CD14-positive monocyte (primary cell): ENCODE data around the gene TSHZ3. TPM values are rescaled to one million over a fixed set of nuclear protein-coding genes. Genes with fewer than 3 reads are reported as not detected.
A peak's percentile ranks its signal among the peaks of the same experiment; 100 is the strongest.

ENCODE experiments used
- DNase-seq, 3 donors: peaks; one replicate each; pipeline ENCODE4 v3.0.0-alpha.2; 2011 to 2022
- H2AFZ ChIP-seq: 2 replicates; pipeline ENCODE4 v1.6.0; 2012; ENCODE audit warnings: mild to moderate bottlenecking, low read depth, low read length, inconsistent platforms; ENCODE audit not compliant: insufficient read depth, poor library complexity, severe bottlenecking
- H3K27ac ChIP-seq, 2 donors: 1 replicate in 1 of 2; 2 replicates in 1 of 2; pipeline ENCODE4 v1.5.1; 2012 to 2013; ENCODE audit warnings: low read length in 2 of 2, control low read depth in 1 of 2, inconsistent platforms in 1 of 2, low read depth in 1 of 2, mild to moderate bottlenecking in 1 of 2
- H3K27me3 ChIP-seq, 2 donors: one replicate each; pipeline versions ENCODE4 v1.6.0 to v1.6.1; 2011 to 2013; ENCODE audit warnings: low read length in 2 of 2; ENCODE audit not compliant: control insufficient read depth in 2 of 2, insufficient read depth in 2 of 2
- H3K36me3 ChIP-seq, 2 donors: replicated peaks in 1 of 2; 1 replicate in 1 of 2; 2 replicates in 1 of 2; pipeline versions ENCODE4 v1.5.1 to v1.6.1; 2012 to 2013; ENCODE audit warnings: low read length in 2 of 2, control low read depth in 1 of 2, inconsistent platforms in 1 of 2, mild to moderate bottlenecking in 1 of 2; ENCODE audit not compliant: insufficient read depth in 2 of 2, control insufficient read depth in 1 of 2
- H3K4me1 ChIP-seq, 2 donors: 1 replicate in 1 of 2; 2 replicates in 1 of 2; pipeline versions ENCODE4 v1.5.1 to v1.6.1; 2012 to 2013; ENCODE audit warnings: low read length in 2 of 2, control low read depth in 1 of 2, inconsistent platforms in 1 of 2, mild to moderate bottlenecking in 1 of 2, moderate library complexity in 1 of 2; ENCODE audit not compliant: insufficient read depth in 2 of 2, control insufficient read depth in 1 of 2
- H3K4me2 ChIP-seq: replicated peaks from 2 replicates; pipeline ENCODE3; 2012; ENCODE audit warnings: low read length, moderate library complexity, mild to moderate bottlenecking; ENCODE audit not compliant: poor library complexity, severe bottlenecking; ENCODE audit errors: extremely low read depth
- H3K4me3 ChIP-seq, 3 experiments: fragments of 200-600 bp in 1 of 3; sonication (generic) in 1 of 3; replicated peaks in 1 of 3; 1 replicate in 2 of 3; 2 replicates in 1 of 3; pipeline ENCODE4 v1.5.1; 2011 to 2013; ENCODE audit warnings: low read length in 3 of 3, mild to moderate bottlenecking in 3 of 3, control low read depth in 2 of 3, low read depth in 2 of 3, inconsistent platforms in 1 of 3, moderate library complexity in 1 of 3
- H3K79me2 ChIP-seq: 2 replicates; pipeline ENCODE4 v1.6.0; 2012; ENCODE audit warnings: mild to moderate bottlenecking, control low read depth, inconsistent platforms, low read length, moderate library complexity; ENCODE audit not compliant: insufficient read depth
- H3K9ac ChIP-seq: 2 replicates; pipeline ENCODE4 v1.6.0; 2017; ENCODE audit warnings: low read length, mild to moderate bottlenecking; ENCODE audit not compliant: insufficient read depth, poor library complexity, severe bottlenecking
- H3K9me3 ChIP-seq, 2 donors: replicated peaks in 1 of 2; 1 replicate in 1 of 2; 2 replicates in 1 of 2; pipeline versions ENCODE4 v1.5.1 to v1.6.1; 2012 to 2013; ENCODE audit warnings: low read length in 2 of 2, control low read depth in 1 of 2; ENCODE audit not compliant: control insufficient read depth in 1 of 2, insufficient read depth in 1 of 2
- H4K20me1 ChIP-seq: 2 replicates; pipeline ENCODE4 v1.6.0; 2012; ENCODE audit warnings: mild to moderate bottlenecking, low read length, control low read depth, moderate library complexity; ENCODE audit not compliant: insufficient read depth
- H3K27ac Mint-ChIP-seq, 7 donors: one replicate each; pipeline ENCODE4 v1.8.0; 2020; ENCODE audit warnings: mild to moderate bottlenecking in 7 of 7, mixed read lengths in 7 of 7, moderate library complexity in 6 of 7, inconsistent platforms in 2 of 7
- H3K27me3 Mint-ChIP-seq, 3 donors: one replicate each; pipeline ENCODE4 v1.8.0; 2021 to 2022; ENCODE audit warnings: low read depth in 3 of 3, mild to moderate bottlenecking in 3 of 3, mixed read lengths in 3 of 3, moderate library complexity in 3 of 3, inconsistent platforms in 1 of 3
- H3K36me3 Mint-ChIP-seq, 2 donors: one replicate each; pipeline ENCODE4 v1.8.0; 2020; ENCODE audit warnings: mixed read lengths in 2 of 2, inconsistent platforms in 1 of 2, mild to moderate bottlenecking in 1 of 2
- H3K4me1 Mint-ChIP-seq: one replicate; pipeline ENCODE4 v1.8.0; 2020; ENCODE audit warnings: mild to moderate bottlenecking, mixed read lengths
- H3K4me3 Mint-ChIP-seq, 2 donors: one replicate each; pipeline ENCODE4 v1.8.0; 2020; ENCODE audit warnings: mild to moderate bottlenecking in 2 of 2, mixed read lengths in 2 of 2, moderate library complexity in 1 of 2
- H3K9me3 Mint-ChIP-seq, 7 donors: one replicate each; pipeline ENCODE4 v1.8.0; 2020 to 2022; ENCODE audit warnings: mixed read lengths in 7 of 7, mild to moderate bottlenecking in 6 of 7, moderate library complexity in 6 of 7, inconsistent platforms in 2 of 7
- CTCF ChIP-seq: fragments of 200-600 bp; IDR thresholded peaks from one replicate; pipeline ENCODE4 v1.8.0; 2022; ENCODE audit warnings: antibody characterized with exemption, mild to moderate bottlenecking
- WGBS: methylation state at CpG from one replicate; pipeline ENCODE4 v1.1.5; 2013; ENCODE audit warnings: missing lambda C conversion rate; ENCODE audit not compliant: insufficient coverage; 5-methylcytosine and 5-hydroxymethylcytosine counted together
- intact Hi-C, 2 donors: fragments of 100-400 bp; cut with micrococcal nuclease; formaldehyde crosslinking; loops; one replicate each; pipeline versions ENCODE4 v1.15.0 to v1.15.1; 2023
- polyA minus RNA-seq: library from RNA; depleted of rRNA, polyadenylated mRNA; stranded (reverse); fragments of >200 nt; gene quantifications from 2 replicates; pipeline ENCODE4 v1.2.3, GENCODE V29; 2012
- polyA plus RNA-seq, 3 donors: library from polyadenylated mRNA; depleted of rRNA in 1 of 3; unstranded in 2 of 3; stranded (reverse) in 1 of 3; fragments of 300-500 nt in 2 of 3; fragments of >200 nt in 1 of 3; fragmentation: Illumina TruSeq in 2 of 3; gene quantifications; 1 replicate in 2 of 3; 2 replicates in 1 of 3; pipeline ENCODE4 v1.2.3, GENCODE V29; 2012 to 2021
- total RNA-seq, 12 experiments: library from RNA in 1 of 12; stranded (reverse) in 1 of 12; fragments of 120-200 nt in 1 of 12; gene quantifications; one replicate each; pipeline ENCODE4 v1.2.4 and lab custom pipeline; 2013 to 2026; ENCODE audit warnings: mixed read lengths in 6 of 12, inconsistent platforms in 1 of 12

Gene TSHZ3
- total RNA-seq (2013): 5.4 TPM
- polyA plus RNA-seq (1 to 10 TPM; 2.3 to 5.8 (median 3.3) TPM), polyA minus RNA-seq (7.2 and 10.8 TPM in 2 replicates), total RNA-seq (lab: John Stamatoyannopoulos, UW) (3.1 to 18.1 (median 11.7) reads per million in 11 experiments)

- Histone ChIP-seq H2AFZ (peak within 1 kb of the TSS; percentile 91), H4K20me1 (peaks cover 68% of the 10 kb centered on the region), H3K4me3 (peak within 1 kb of the TSS; percentile 66 to 94 (median 94)), H3K9ac (peak within 1 kb of the TSS; percentile 71), H3K27ac (peak within 1 kb of the TSS; percentile 34 to 57), H3K9me3 (peaks cover 2 to 23% of the 10 kb centered on the region in 2 donors), H3K79me2 (peaks cover 44% of the 10 kb centered on the region), H3K4me2 (peak within 1 kb of the TSS; percentile 98), H3K36me3 (peaks cover 0 to 19% of the 10 kb centered on the region in 2 donors), H3K27me3 (peaks cover 25 to 34% of the 10 kb centered on the region in 2 donors), H3K4me1 (peaks cover 39 to 45% of the 10 kb centered on the region in 2 donors)
- peaks cover 42% of the 10 kb centered on the region for H3K4me1 Mint-ChIP-seq
- intact Hi-C loops: no loop called here
- peaks cover 34 to 53% (median 40%) of the 10 kb centered on the region in 3 donors for H3K27me3 Mint-ChIP-seq
- H3K27ac Mint-ChIP-seq: peak within 1 kb of the TSS; percentile 30 to 85 (median 72)
- TF ChIP-seq CTCF: no peak
- H3K4me3 Mint-ChIP-seq: peak within 1 kb of the TSS; percentile 85 to 93
- H3K9me3 Mint-ChIP-seq: peaks cover 0 to 22% (median 11%) of the 10 kb centered on the region in 7 donors
- under 1% methylated on average over 54 of the region's 86 CpGs for WGBS
- peak; percentile 58 to 71 (median 58) for DNase-seq
- H3K36me3 Mint-ChIP-seq: peaks cover 34 to 39% of the 10 kb centered on the region in 2 donors
These were observed at the start of gene TSHZ3 for GRCh38 chr19:31349160-31349881. Gene TSHZ3, minus strand, starts transcription at chr19:31349436. Its CDS starts 217 bp downstream, at chr19:31349219.

GRCh38 chr19:31397308-31397707 is 48.1 kb upstream of the TSHZ3 start:
- Histone ChIP-seq H3K9ac (no peak overlapping the region), H2AFZ (no peak overlapping the region), H3K79me2 (no peaks in the 10 kb centered on the region), H3K27ac (no peak overlapping the region), H3K4me1 (no peaks in the 10 kb centered on the region), H3K36me3 (no peaks in the 10 kb centered on the region), H3K4me2 (no peak overlapping the region), H3K27me3 (no peaks in the 10 kb centered on the region), H3K9me3 (no peaks in the 10 kb centered on the region), H4K20me1 (no peaks in the 10 kb centered on the region), H3K4me3 (no peak overlapping the region)
- no peak overlapping the region for H3K4me3 Mint-ChIP-seq
- 83% methylated on average over 1 of the region's 2 CpGs for WGBS
- H3K27me3 Mint-ChIP-seq: peaks cover 1 to 10% (median 6%) of the 10 kb centered on the region in 3 donors
- peak overlapping the region in 1 of 7 donors; percentile 19 for H3K27ac Mint-ChIP-seq
- peaks cover 0 to 4% (median 0%) of the 10 kb centered on the region in 7 donors for H3K9me3 Mint-ChIP-seq
- no peak for TF ChIP-seq CTCF
- H3K36me3 Mint-ChIP-seq: no peaks in the 10 kb centered on the region
- no peak for DNase-seq
- no peaks in the 10 kb centered on the region for H3K4me1 Mint-ChIP-seq
- intact Hi-C loops: no loop called here
